Measurements from ENCODE around the gene UBR7.
"Not testable (repeated sequence)": the region's sequence is repeated elsewhere in the genome, so short reads cannot be mapped to it uniquely, and the experiment has no call there.

The UBR7 gene

DNA sequence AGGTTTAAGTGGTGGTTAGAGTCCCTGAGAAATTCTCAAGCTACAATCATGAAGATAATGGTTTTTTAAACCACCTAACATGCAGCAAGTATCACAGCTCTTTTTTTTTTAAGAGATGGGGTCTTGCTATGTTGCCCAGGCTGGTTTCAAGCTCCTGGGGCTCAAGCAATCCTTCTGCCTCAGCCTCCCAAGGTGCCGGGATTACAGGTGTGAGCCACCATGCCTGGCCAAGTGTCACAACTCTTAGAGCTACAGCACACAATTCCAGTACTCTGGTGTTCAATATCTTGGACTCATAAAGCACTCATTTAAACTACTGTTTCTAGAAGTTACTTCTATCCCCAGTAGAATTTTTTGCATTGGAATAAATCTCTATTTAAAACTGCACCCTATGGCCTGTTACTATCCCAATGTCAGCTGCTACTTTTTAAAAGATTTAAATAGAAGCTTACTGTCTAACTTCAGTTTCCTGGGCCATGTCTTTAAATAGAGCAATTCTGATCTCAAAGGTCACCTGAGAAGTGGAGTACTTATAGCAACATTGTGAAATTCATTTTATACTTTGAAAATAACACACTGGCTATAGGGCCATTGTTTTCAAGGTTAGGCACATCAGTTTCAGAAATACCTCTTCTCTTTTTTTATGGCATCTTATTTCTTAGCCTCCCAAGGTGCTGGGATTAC, 11.6 kb upstream of the UBR7 start:
- DNase-seq, result no peak

DNA sequence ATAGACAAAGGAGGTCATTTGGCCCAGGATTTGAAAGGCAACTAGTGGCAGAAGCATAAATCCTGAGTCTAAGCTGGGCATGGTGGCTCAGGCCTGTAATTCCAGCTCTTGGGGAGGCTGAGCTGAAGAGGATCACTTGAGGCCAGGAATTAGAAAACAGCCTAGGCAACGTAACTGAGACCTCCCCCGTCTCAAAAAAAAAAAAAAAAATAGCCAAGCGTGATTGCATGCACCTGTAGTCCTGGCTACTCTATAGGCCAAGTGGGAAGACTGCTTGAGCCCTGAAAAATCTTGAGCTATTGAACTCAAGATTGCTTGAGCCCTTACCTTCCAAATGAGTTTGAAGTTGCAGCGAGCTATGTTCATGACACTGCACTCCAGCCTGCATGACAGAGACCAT, 8.0 kb upstream of the UBR7 start:
- DNase-seq, result no peak

DNA sequence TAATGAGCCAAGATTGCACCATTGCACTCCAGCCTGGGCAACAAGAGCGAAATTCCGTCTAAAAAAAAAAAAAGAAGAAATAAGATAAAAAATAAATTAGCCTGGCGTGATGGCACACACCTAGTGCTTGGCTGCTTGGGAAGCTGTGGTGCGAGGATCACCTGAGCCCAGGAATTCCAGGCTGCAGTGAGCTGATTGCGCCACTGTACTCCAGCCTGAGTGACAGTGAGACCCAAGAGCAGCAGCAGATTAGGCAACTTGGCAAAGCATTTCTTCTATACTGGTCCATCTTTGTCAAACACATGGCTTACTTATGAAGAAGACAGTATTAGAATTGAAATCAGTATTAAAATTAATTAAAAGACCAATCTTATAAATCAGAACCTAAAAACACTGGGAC, 6.5 kb upstream of the UBR7 start:
- no peak for DNase-seq

DNA sequence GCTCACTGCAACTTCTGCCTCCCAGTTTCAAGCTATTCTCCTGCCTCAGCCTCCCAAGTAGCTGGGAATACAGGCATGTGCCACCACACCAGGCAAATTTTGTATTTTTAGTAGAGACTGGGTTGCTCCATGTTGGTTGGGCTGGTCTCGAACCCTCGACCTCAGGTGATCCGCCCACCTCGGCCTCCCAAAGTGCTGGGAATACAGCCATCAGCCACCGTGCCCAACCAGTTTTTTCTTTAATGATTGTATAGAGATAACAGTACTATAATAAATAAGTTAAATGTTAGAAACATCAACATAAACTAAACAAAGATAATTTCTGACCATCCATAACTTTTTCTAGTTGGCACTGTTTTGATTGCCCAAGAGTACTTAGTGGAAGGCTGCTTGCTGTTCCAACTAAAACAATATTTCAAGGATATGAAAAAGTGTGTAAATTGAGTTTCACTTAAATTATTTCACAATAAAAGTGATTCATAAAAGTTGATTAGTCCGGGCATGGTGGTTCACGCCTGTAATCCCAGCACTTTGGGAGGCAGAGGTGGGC, 5.8 kb upstream of the UBR7 start:
- DNase-seq, result no peak

DNA sequence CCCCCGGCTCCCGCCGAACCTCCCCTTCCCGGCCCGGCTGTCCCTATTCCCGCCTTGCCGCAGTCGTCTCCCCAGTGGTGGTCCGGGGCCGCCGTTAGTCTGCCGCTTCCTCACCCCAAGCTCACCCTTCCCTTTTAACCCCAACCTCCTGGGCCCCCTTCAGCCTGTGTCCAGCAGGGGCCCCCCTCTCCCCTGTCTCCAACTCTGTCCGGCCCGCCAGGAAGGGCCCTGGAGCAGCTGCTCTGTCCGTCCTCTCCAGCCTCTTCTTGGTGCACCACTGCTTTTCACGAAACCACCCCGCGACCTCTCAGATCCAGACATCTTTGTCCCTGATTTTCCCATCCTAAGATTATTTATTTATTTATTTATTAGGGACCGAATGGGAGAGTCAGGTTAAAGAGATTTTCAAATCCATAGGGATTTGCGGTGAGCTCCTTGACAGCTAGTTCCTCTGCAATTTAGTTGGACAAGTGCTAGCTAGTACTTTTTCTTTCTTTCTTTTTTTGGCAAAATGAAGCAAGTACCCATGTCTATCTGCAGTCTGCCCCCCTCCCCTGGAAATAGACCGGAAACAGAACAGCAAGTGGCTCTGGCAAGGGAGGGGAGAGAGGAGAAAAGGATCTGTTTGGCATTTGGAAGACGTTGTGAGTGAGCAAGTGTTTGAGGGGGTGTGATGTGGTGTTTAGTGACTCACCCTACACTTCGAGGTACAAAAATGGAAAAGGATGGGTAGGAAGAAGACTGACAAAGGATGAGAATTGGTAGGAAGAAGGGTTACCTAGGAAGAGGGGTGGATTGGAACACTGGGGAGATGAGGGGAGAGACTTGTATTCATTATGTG, 632 bp downstream of the UBR7 start:
- peak; percentile 11 for DNase-seq

DNA sequence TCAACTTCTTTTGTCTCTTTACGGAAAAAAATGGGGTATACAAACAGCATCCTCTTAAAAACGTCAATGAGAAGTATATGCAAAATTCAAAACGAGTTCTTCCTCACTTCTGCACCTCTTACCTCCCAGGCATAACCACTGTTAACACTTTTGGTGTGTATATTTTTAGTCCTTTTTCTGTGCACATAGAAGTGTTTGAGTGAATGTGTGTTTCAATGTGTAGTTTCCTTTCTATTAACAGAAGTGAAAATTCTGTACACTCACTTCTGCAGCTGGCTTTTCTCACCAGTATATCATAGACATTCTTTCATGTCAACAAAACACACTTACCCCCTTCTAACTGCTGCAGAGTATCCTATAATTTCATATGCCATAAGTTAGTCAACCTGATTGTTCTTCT, 5.4 kb downstream of the UBR7 start:
- no peak for DNase-seq

DNA sequence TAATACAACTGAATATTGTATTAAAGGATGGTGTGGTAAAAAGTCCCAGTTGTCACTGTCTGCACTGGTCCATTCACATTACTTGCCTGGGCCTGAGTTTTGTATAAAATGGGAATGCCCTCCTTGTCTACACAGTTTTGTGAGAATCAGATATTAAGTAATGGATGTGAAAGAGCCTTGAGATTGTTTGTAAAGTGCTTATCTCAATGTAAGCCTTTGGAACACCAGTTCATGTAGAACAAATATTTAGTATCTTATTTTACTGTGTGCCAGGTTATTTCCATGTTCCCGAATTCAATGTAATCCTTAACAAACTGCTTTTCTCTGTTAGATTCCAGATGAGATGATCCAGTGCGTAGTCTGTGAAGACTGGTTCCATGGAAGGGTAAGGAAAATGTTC, 7.5 kb downstream of the UBR7 start:
- DNase-seq, result no peak

DNA sequence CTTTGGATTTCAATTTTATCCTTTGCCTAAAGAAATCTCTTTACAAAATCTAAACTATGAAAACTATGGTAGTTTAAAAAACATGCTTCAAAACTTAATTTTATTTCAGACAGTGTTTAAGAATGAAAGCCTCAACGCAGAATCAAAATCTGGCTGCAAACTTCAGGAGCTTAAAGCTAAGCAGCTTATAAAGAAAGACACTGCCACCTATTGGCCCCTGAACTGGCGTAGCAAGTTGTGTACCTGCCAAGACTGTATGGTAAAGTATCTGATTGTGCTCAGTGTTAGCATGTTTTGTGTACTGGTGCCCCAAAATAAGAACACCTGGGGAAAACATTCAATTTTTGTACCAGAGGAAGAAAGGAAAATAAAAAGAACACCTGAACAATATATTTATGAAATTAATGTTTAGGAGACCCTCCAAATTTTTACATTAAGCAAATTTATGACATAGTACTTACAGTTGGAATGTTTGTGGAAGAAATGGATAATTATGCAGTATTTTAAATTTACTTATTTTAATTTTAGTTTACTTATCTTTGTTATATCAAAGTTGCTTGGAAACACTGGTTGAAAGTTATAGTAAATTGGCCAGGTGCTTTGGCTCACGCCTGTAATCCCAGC, 12.2 kb downstream of the UBR7 start:
- peak; percentile 63 for DNase-seq

DNA sequence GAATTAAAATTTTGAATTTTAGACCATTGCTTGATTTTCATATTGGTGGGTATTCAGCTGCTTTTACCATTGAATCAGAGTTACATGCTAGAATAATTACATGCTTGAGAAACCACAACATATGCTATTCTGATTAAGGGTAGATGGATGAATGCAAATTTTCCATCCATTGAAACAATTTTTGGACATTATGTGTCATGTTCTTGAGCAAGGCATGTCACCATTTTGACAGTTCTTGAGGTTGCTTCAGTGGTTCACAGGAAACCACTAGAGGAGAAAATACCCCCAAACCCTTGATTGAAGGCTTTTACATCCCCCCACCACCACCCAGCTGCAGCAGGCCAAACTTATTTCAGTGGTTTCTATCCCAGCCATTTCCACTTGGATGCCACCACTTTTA, 13.5 kb downstream of the UBR7 start:
- no peak for DNase-seq

DNA sequence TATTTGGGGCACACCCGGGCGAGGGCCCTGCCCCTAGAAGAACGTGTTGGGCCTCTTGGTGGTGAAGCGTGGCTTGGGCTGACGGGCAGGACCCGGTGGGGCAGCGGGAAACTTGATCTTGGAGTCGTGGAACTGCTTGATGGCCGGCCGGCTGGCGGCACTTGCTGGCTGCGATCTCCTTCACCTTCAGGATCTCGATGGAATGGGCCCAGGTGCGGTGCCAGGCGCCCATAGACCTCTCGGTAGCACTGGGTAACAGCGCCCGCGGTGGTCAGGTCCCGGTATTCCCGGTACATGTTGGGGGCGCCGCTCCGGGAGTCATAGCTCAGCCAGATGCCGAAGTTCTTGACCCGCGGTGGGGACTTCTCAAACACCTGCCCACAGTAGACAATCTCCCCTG, 16.5 kb downstream of the UBR7 start:
- no peak for DNase-seq

DNA sequence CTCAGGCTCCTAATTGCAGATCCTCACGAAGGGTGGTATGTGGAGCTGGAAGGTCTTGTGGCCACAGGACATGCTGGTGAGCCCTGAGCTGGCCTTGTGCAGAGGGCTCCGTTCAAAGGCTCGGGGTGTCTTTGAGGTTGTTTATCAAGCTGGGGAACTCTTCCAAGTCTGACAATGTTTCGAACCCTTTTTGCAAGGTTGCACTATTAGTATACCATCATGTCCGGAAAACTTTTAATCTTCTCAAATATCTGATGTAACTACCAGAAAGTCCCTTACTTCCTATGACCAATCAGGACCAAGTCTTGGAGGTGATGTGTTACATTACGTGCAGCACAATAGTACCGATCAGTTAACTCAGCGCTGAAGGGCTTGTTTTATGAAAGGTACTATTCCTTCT, 21.5 kb downstream of the UBR7 start:
- DNase-seq, result no peak

DNA sequence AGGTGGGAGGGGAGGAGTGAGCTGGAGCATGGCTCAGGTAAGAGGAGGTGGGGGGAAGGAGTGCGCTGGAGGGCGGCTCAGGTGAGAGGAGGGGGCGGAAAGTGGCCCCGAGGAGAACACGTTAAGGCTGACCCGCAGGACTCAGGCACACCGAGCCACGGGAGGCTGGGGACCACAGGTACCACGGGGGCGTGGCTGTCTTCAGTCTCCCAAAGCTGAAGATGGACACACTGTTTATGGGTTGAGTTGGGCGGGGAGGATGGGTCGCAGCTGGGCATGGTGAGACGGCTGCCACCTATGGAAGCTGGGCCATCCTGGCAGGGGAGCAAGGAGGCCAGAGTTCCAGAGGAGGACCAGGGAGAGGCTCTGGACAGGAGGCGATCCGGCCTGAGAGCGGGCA, 23.5 kb downstream of the UBR7 start:
- DNase-seq, result no peak

DNA sequence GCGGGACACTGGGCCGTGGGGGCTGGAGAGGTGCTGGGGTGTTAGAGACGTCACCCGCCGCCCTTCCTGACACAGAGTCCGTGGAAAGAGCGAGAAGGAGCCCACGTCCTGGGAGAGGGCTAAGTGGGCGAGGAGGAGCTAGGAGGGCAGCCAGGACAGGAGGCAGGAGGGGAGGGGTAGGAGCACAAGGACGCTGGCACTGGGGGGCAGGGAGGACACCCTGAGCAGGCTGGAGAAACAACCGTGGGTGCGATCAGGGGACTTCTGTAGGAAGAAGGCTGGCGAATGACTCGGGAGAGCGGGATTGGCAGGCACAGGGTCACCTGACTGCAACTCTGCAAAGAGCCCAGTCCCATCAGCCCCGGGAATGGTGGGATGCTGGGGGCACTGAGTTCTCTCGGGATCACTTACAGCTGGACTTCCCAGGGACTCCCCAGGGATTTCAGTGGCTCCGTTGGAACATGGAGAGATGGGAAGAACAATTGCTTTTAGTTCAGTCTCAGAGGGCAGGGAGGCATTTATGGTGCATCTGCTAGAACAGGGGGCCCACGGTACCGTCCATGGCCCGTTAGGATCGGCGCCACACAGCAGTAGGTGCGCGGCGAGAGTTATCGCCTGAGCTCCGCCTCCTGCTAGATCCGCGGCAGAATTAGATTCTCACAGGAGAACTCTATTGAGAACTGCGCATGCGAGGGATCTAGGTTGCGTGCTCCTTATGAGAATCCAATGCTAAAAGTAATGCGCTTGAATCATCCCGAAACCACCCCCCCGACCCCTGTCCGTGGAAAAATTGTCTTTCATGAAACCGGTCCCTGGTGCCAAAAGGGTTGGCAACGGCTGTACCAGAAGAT, 24.3 kb downstream of the UBR7 start:
- no peak for DNase-seq

DNA sequence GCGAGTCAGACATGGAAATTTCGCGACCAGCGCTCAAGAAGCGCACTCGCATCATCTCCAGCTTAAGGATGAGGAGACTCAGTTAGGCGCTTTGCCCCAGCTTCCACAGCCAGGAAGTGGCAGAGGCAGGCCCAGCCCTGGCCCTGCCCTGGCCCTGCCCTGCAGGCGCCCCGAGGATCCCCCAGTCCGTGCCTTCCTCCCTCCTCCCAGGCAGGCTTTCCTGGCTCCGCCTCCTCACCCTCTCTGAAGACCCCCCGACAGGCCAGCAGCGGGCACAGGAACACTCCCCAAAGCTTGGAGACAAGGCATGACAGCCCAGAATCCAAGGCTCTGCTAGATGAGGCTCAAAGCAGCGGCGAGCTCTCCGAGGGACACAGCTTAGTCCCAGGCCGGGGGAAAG, 25.1 kb downstream of the UBR7 start:
- DNase-seq, result no peak

DNA sequence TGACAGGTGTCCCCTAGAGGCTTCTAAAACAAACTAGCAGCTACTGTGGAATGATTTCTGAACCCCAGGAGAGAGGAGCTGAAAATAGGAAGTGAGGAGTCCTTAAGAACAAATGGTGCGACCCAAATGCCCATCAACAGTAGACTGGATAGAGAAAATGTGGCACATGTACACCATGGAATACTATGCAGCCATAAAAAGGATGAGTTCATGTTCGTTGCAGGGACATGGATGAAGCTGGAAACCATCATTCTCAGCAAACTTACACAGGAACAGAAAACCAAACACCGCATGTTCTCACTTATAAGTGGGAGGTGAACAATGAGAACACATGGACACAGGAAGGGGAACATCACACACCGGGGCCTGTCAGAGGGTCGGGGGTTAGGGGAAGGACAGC, 26.0 kb downstream of the UBR7 start:
- DNase-seq, result not testable (repeated sequence)

DNA sequence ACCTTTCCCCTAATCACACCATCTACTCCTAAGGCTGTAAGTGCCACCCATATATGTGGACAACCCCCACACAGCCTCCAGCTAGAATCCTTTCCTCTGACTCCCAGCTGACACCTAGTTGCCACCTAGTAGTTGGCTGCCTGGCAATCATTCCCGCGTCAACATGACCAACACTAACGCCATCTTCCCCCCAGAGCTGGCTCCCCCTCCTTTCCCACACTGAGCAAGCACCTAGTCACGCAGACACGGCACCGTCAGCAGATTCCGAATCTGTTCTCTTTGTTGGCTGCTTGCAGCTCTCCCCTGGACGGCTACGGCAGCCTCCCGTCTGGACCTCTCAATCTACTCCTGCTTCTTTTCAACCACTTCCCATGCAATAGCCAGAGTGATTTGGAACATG, 27.7 kb downstream of the UBR7 start:
- DNase-seq, result no peak

DNA sequence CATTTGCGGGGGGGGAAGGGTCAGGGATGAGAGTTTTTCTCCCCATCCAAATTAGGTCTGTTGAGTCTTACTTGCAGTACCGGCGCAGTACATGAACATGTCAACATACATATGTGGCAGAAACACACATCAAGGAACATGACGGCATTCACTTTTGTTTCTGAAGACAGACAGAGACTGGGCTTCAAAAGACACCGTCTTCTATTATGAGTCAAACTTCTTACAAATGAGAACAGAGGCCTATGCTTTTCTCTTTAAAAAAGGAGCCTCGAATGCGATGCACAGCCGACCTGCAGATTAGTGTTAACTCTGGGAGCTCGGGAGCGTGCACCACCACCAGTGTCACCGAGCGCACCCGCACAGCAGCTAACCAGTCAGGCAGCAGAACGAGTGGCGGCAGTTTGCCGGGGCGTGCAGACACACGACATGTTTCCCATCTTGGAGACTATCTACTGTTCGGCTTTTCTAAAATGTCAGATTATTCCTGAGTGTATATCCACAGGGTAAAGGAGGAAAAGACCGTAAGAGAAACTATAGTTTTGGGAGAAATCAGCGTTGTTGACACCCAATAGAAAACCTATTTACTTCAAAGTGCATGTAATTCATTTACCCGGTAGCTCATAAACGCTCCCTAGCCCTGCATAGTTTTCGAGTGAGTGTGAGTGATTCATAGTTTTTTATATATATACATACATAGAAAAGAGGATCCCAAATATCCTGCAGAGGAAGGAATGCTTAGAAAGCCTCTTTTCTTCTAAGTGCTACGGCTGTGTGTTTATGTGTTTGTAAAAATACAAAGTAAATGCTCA, 33.0 kb downstream of the UBR7 start:
- no peak for DNase-seq

DNA sequence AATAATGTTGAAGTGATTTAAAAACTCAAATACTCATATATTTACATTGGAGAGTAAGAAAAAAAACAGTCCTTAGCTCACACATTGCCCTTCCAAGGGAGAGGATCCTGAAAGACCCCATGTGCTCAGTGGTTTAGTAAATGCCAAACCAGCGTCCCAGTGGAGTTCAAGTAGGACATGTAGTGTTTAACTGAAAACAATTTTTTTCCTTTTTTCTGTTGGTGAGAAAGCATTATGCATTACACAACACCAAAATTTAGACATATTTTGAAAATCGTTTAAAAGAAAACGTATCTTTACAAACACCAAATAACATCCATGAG, 33.6 kb downstream of the UBR7 start:
- no peak for DNase-seq

DNA sequence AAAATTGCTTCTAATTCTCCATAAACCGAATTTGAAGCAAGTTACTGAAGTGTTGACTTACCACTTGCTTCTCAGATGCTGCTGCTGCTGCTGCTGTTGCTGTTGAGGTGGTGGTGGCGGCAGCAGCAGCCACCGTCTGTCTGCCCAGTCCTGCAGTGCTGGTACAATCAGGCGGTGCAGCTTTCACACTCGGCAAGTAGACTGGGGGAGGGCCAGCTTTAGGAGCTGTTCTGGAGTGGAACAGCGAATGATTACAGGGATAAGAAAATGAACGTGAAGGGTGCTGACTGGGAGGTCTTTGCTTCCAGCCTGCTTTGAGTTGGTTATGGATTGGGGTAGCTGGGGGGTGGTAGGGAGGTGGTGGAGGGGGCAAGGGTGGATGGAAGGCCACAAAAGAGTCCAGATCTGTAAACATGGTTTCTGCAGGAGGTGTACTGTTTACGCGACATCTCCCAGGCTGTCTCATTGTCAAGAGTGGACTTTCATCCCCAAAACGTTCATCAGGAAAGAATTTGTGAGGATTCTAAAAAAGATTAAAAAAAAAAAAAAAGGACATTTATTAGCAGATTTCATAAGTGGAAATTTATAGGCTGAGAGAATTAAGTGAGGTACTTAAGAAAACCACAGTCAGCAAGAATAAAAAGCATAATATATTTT, 38.8 kb downstream of the UBR7 start:
- DNase-seq, result no peak

DNA sequence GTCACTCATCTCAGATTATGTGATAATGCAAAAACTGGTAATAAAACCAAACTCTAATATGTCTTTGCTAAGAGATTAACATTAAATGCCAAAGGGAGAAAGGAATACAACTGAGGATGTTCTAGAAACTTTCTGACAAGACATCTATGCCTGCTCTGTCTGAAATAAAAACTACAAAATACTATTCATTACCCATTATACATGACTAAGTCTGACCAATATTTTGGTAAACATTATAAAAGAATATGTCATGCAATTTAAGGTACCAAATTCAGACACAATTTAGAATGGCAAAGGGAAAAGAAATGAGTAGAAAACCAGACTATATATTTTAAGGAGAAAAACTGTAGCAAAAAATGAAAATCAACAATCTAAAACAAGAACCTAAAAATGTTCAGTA, 39.5 kb downstream of the UBR7 start:
- no peak for DNase-seq

DNA sequence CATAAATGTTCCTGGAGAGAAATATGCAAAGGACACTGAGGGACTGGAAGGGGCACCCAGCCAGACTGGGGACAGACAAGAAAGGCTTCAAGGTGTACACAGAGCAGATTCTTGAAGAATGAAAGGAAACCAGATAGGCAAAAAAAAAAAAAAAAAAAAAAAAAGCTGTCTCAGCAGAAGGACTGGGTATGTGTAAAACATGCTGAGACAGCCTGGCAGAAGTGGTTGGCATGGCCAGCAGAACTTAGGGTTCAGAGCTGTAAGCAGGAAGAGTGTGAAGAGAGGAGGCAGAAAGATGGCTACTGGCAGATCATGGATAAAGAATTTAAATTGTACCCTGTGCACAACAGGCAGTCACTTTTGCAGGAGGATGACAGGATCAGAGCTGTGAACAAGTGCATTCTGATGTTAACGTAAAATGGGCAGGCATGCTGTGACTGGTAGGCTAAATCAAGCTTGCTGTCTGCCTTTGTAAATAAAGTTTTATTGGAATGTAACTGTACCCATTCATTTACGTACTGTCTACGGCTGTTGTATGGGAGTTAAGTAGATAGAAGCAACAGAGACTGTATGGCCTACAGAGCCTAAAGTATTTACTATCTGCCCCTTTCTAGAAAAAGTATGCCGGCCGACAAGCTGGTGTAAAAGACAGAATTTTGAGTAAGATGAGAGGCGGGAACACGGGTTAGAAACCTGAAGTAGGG, 42.2 kb downstream of the UBR7 start:
- DNase-seq, result no peak

Data from CD4-positive, alpha-beta T cell treated with Interleukin-6 for 4 hours (primary cell).